Astrocyte of the cerebellum (primary cell): Measurements from ENCODE around the gene AZIN2.
A peak's percentile ranks its signal among the peaks of the same experiment; 100 is the strongest.
"Not testable (repeated sequence)": the region's sequence is repeated elsewhere in the genome, so short reads cannot be mapped to it uniquely, and the experiment has no call there.

Source experiments
- DNase-seq: peaks from one replicate; pipeline ENCODE4 v3.0.0-alpha.2; 2011; ENCODE audit warnings: low read depth
- H3K4me3 ChIP-seq: 2 replicates; pipeline ENCODE4 v1.5.1; 2011; ENCODE audit warnings: mild to moderate bottlenecking, low read depth, low read length, moderate library complexity
- in situ Hi-C: cut with HindIII; loops from 2 replicates; pipeline ENCODE4 v1.10.0; 2017; ENCODE audit warnings: low sequenced_read_pairs
- TF ChIP-seq, protein P1 (sequence below): IDR thresholded peaks from 2 replicates; pipeline ENCODE4 v1.5.1; 2012; ENCODE audit warnings: low read length, low read depth, moderate library complexity, mild to moderate bottlenecking; ENCODE audit errors: missing control alignments

AZIN2 gene

GRCh38 chr1:33057095-33057494, 23.9 kb upstream of the AZIN2 start:
- no peak for DNase-seq
- in situ Hi-C loops = no loop called here
- no peak overlapping the region for H3K4me3 ChIP-seq
- TF ChIP-seq, protein P1, sequence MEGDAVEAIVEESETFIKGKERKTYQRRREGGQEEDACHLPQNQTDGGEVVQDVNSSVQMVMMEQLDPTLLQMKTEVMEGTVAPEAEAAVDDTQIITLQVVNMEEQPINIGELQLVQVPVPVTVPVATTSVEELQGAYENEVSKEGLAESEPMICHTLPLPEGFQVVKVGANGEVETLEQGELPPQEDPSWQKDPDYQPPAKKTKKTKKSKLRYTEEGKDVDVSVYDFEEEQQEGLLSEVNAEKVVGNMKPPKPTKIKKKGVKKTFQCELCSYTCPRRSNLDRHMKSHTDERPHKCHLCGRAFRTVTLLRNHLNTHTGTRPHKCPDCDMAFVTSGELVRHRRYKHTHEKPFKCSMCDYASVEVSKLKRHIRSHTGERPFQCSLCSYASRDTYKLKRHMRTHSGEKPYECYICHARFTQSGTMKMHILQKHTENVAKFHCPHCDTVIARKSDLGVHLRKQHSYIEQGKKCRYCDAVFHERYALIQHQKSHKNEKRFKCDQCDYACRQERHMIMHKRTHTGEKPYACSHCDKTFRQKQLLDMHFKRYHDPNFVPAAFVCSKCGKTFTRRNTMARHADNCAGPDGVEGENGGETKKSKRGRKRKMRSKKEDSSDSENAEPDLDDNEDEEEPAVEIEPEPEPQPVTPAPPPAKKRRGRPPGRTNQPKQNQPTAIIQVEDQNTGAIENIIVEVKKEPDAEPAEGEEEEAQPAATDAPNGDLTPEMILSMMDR = no peak

DNA sequence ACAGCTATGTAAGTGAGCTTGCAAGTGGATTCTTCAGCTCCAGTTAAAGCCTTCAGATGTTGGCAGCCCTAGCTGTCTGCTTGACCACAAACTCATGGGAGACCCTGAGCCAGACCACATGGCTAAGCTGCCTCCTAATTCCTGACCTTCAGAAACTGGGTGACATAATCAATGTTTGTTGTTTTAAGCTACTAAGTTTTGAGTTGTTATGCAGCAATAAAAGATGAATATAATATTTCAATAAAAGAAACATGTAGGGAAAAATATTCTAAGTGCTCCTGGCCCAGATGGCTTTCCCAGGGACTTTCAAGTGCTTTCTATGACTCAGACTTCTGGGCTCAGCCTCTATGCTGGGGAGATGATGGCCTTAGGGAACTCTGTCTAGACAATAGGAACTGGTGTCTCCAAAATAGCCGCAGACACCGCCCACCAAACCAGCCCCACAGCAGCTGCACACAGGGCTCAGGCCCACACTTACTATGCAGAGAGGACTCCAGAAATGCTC, 20.3 kb upstream of the AZIN2 start:
- in situ Hi-C loops = no loop called here
- H3K4me3 ChIP-seq = no peak overlapping the region
- TF ChIP-seq, protein P1 = no peak
- peak; percentile 96 for DNase-seq

DNA sequence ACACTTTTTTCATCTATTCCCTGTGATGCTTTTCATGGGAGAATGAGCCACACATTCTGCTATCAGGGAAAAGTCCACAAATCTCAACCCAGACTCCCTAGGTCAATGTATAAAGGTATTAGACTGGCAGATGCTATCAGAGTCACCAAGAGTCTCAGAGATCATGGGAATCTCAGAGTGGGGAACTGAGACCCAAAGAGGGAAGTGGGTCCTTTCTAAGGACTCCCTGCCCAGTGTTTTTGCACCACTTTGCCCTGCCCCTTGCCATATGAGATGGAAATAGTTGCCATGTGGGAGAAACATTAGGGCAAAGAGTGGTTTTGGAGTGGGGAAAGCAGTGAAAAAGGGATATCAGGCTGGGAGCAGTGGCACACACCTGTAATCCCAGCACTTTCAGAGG, 19.1 kb upstream of the AZIN2 start:
- TF ChIP-seq, protein P1 = no peak
- in situ Hi-C loops = no loop called here
- no peak overlapping the region for H3K4me3 ChIP-seq
- DNase-seq = no peak

DNA sequence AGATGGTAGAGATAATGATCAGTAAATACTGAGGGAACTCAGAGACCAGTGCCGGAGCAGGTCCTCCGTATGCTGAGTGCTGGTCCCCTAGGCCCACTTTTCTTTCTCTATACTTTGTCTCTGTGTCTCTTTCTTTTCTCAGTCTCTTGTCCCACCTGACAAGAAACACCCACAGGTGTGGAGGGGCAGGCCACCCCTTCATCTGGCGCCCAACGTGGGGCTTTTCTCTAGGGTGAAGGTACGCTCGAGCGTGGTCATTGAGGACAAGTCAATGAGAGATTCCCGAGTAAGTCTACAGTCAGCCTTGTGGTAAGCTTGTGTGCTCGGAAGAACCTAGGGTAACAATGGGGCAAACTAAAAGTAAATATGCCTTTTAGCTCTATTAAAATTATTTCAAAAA, 16.7 kb upstream of the AZIN2 start:
- H3K4me3 ChIP-seq, in situ Hi-C loops, DNase-seq: not testable (repeated sequence)

GRCh38 chr1:33065301-33065700, 15.7 kb upstream of the AZIN2 start:
- TF ChIP-seq, protein P1 = no peak
- no peak for DNase-seq
- no peak overlapping the region for H3K4me3 ChIP-seq
- in situ Hi-C loops = no loop called here

GRCh38 chr1:33066477-33066876, 14.5 kb upstream of the AZIN2 start:
- H3K4me3 ChIP-seq, DNase-seq, in situ Hi-C loops: not testable (repeated sequence)

DNA sequence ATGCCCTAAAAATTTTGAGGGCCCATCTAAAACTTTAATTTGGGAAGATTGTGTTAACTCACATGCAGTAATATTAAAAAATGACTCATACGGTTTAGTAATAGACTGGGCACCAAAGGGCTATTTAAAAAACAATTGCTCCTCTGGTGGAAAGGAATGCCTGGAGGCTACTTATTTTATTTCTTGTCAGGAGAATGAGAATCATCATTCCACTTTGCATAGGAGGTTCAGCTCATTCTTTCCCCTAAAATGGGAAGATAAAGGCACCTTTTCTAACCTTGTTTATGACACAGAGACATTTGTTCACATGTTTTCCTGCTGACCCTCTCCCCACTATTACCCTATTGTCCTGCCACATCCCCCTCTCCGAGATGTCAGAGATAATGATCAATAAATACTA, 12.8 kb upstream of the AZIN2 start:
- DNase-seq, H3K4me3 ChIP-seq, in situ Hi-C loops: not testable (repeated sequence)

DNA sequence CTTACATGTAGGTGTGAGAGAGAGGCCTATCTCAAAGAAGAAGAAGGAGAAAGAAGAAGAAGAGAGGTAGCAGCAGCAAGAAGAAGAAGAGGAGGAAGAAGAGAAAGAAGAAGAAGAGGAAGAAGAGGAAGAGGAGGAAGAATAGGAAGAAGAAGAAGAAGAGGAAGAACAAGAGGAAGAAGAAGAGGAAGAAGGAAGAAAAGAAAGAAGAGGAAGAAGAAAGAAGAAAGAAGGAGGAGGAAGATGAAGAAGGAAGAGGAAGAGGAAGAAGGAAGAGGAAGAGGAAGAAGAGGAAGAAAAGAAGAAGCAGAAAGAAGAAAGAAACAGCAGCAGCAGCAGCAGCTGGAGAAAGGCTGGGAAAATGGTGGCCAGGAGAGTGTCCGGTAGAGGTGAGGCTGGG, 10.3 kb upstream of the AZIN2 start:
- no peak overlapping the region for H3K4me3 ChIP-seq
- in situ Hi-C loops = no loop called here
- no peak for DNase-seq
- TF ChIP-seq, protein P1 = no peak
